Neuronal stem cell (in vitro differentiated cells): ENCODE data around the gene CLIC3.

Experiments used
- DNase-seq: peaks from one replicate; pipeline ENCODE4 v3.0.0-alpha.2; 2013; ENCODE audit warnings: low spot score
- H2AFZ ChIP-seq: one replicate; pipeline ENCODE4 v1.6.1; 2013; ENCODE audit warnings: mild to moderate bottlenecking, low read length, inconsistent platforms
- H2AK5ac ChIP-seq: 2 replicates; pipeline ENCODE4 v1.6.1; 2013; ENCODE audit warnings: low read depth, mild to moderate bottlenecking, inconsistent platforms, low read length, moderate library complexity, mixed read lengths
- H2BK120ac ChIP-seq: 2 replicates; pipeline ENCODE4 v1.6.1; 2013; ENCODE audit warnings: low read depth, mild to moderate bottlenecking, inconsistent platforms, low read length, moderate library complexity, mixed read lengths
- H2BK12ac ChIP-seq: one replicate; pipeline ENCODE4 v1.6.1; 2013; ENCODE audit warnings: low read length, inconsistent platforms
- H2BK15ac ChIP-seq: 2 replicates; pipeline ENCODE4 v1.6.1; 2013; ENCODE audit warnings: mild to moderate bottlenecking, low read length, inconsistent platforms, mixed read lengths
- H2BK5ac ChIP-seq: one replicate; pipeline ENCODE4 v1.6.1; 2013; ENCODE audit warnings: inconsistent platforms, mild to moderate bottlenecking, low read length, moderate library complexity
- H3K14ac ChIP-seq: one replicate; pipeline ENCODE4 v1.6.1; 2013; ENCODE audit warnings: low read length, inconsistent platforms
- H3K18ac ChIP-seq: 2 replicates; pipeline ENCODE4 v1.6.1; 2013; ENCODE audit warnings: low read length, inconsistent platforms
- H3K23ac ChIP-seq: 2 replicates; pipeline ENCODE4 v1.6.1; 2013; ENCODE audit warnings: low read depth, mild to moderate bottlenecking, mixed read lengths, low read length, inconsistent platforms; ENCODE audit not compliant: poor library complexity
- H3K27ac ChIP-seq: replicated peaks from 3 replicates; pipeline ENCODE4 v1.5.1; 2013; ENCODE audit warnings: low read length, inconsistent platforms
- H3K27me3 ChIP-seq, 3 experiments: 2 replicates each; pipeline ENCODE4 v1.6.1; 2013; ENCODE audit warnings: low read length in 3 of 3, mild to moderate bottlenecking in 2 of 3, inconsistent platforms in 1 of 3, low read depth in 1 of 3, mixed read lengths in 1 of 3, moderate library complexity in 1 of 3; ENCODE audit not compliant: control insufficient read depth in 3 of 3, insufficient read depth in 3 of 3
- H3K36me3 ChIP-seq, 2 donors: replicated peaks in 1 of 2; 2 replicates each; pipeline ENCODE4 v1.6.1; 2013; ENCODE audit warnings: low read length in 2 of 2; ENCODE audit not compliant: control insufficient read depth in 2 of 2, insufficient read depth in 2 of 2
- H3K4ac ChIP-seq: 2 replicates; pipeline ENCODE4 v1.6.1; 2013; ENCODE audit warnings: inconsistent platforms, mild to moderate bottlenecking, low read length, moderate library complexity
- H3K4me1 ChIP-seq, 2 donors: 1 replicate in 1 of 2; 2 replicates in 1 of 2; pipeline ENCODE4 v1.6.1; 2013; ENCODE audit warnings: low read length in 2 of 2, low read depth in 1 of 2; ENCODE audit not compliant: control insufficient read depth in 2 of 2, insufficient read depth in 1 of 2
- H3K4me2 ChIP-seq: one replicate; pipeline ENCODE4 v1.6.1; 2013; ENCODE audit warnings: mild to moderate bottlenecking, low read length, inconsistent platforms; ENCODE audit not compliant: insufficient read depth, poor library complexity, severe bottlenecking
- H3K4me3 ChIP-seq, 2 donors: 2 replicates each; pipeline ENCODE4 v1.5.1; 2013; ENCODE audit warnings: low read length in 2 of 2, mild to moderate bottlenecking in 2 of 2, inconsistent platforms in 1 of 2, moderate library complexity in 1 of 2
- H3K79me1 ChIP-seq: one replicate; pipeline ENCODE4 v1.6.1; 2013; ENCODE audit warnings: low read depth, mild to moderate bottlenecking, inconsistent platforms, low read length, moderate library complexity
- H3K9ac ChIP-seq: one replicate; pipeline ENCODE4 v1.6.1; 2013; ENCODE audit warnings: mild to moderate bottlenecking, low read depth, low read length, inconsistent platforms; ENCODE audit not compliant: poor library complexity
- H3K9me3 ChIP-seq, 2 donors: replicated peaks in 1 of 2; 2 replicates each; pipeline versions ENCODE3 to v1.6.1; 2013; ENCODE audit warnings: low read length in 2 of 2, mild to moderate bottlenecking in 2 of 2, inconsistent platforms in 1 of 2, low read depth in 1 of 2, mixed read lengths in 1 of 2, moderate library complexity in 1 of 2; ENCODE audit not compliant: control insufficient read depth in 2 of 2, insufficient read depth in 1 of 2
- H4K8ac ChIP-seq: one replicate; pipeline ENCODE4 v1.6.1; 2013; ENCODE audit warnings: low read depth, mild to moderate bottlenecking, inconsistent platforms, low read length, moderate library complexity
- H4K91ac ChIP-seq: one replicate; pipeline ENCODE4 v1.6.1; 2013; ENCODE audit warnings: low read length, low read depth, mild to moderate bottlenecking, inconsistent platforms; ENCODE audit not compliant: poor library complexity
- WGBS, 2 donors: extraction: QIAGEN DNeasy Blood & Tissue Kit; methylation state at CpG; one replicate each; pipeline ENCODE4 v1.1.7; 2013; ENCODE audit warnings: missing lambda C conversion rate in 2 of 2, mixed read lengths in 1 of 2; ENCODE audit not compliant: insufficient read length in 2 of 2, insufficient replicate concordance in 1 of 2; ENCODE audit errors: extremely low coverage in 2 of 2; 5-methylcytosine and 5-hydroxymethylcytosine counted together

Gene CLIC3

GRCh38 chr9:137022662-137023008 lies 26.3 kb upstream of the CLIC3 start:
- WGBS, 2 donors: no CpG with 5 or more reads among the region's 23 CpGs
- Histone ChIP-seq H3K27me3 (no peaks in the 10 kb centered on the region), H3K4ac (peak overlapping the region; percentile 37), H3K18ac (peak overlapping the region; percentile 65), H2AFZ (no peak overlapping the region), H3K27ac (peak overlapping the region; percentile 31), H4K8ac (no peak overlapping the region), H3K9me3 (no peaks in the 10 kb centered on the region), H2AK5ac (peak overlapping the region; percentile 88), H2BK5ac (no peak overlapping the region), H3K23ac (peak overlapping the region; percentile 85), H3K14ac (peak overlapping the region; percentile 38), H3K9ac (peak overlapping the region; percentile 2), H3K4me3 (no peak overlapping the region), H3K4me1 (peaks cover 23 to 32% of the 10 kb centered on the region in 2 donors), H2BK12ac (peak overlapping the region; percentile 10), H4K91ac (no peak overlapping the region), H3K36me3 (peaks cover 0 to 10% of the 10 kb centered on the region in 2 donors), H3K4me2 (no peak overlapping the region), H2BK120ac (no peak overlapping the region), H3K79me1 (peaks cover 20% of the 10 kb centered on the region), H2BK15ac (peak overlapping the region; percentile 59)
- DNase-seq: no peak

GRCh38 chr9:137021979-137022661 lies 25.8 kb upstream of the CLIC3 start:
- no peak for DNase-seq
- Histone ChIP-seq H3K18ac (peak overlapping the region; percentile 65), H4K91ac (no peak overlapping the region), H2BK12ac (peak overlapping the region; percentile 10), H2BK120ac (no peak overlapping the region), H3K36me3 (peaks cover 3 to 15% of the 10 kb centered on the region in 2 donors), H3K27ac (peak overlapping the region; percentile 31), H2AK5ac (peak overlapping the region; percentile 88), H3K4me3 (no peak overlapping the region), H3K9ac (peak overlapping the region; percentile 2), H3K9me3 (peaks cover 0 to under 1% of the 10 kb centered on the region in 2 donors), H3K27me3 (no peaks in the 10 kb centered on the region), H3K4ac (peak overlapping the region; percentile 37), H2AFZ (no peak overlapping the region), H4K8ac (no peak overlapping the region), H2BK15ac (peak overlapping the region; percentile 59), H3K14ac (peak overlapping the region; percentile 38), H2BK5ac (no peak overlapping the region), H3K4me1 (peaks cover 20 to 27% of the 10 kb centered on the region in 2 donors), H3K23ac (peak overlapping the region; percentile 85), H3K79me1 (peaks cover 20% of the 10 kb centered on the region), H3K4me2 (no peak overlapping the region)
- WGBS, 2 donors: no CpG with 5 or more reads among the region's 30 CpGs

GRCh38 chr9:137021568-137021978 lies 25.2 kb upstream of the CLIC3 start:
- Histone ChIP-seq H3K4me2 (no peak overlapping the region), H2BK15ac (no peak overlapping the region), H3K23ac (peak overlapping the region; percentile 85), H3K4me3 (no peak overlapping the region), H2BK120ac (no peak overlapping the region), H4K8ac (peak overlapping the region; percentile 65), H3K4me1 (peaks cover 19 to 25% of the 10 kb centered on the region in 2 donors), H3K27ac (no peak overlapping the region), H4K91ac (no peak overlapping the region), H3K27me3 (no peaks in the 10 kb centered on the region), H2AFZ (no peak overlapping the region), H3K18ac (peak overlapping the region; percentile 28), H3K36me3 (peaks cover 7 to 21% of the 10 kb centered on the region in 2 donors), H2AK5ac (peak overlapping the region; percentile 63), H2BK5ac (no peak overlapping the region), H3K14ac (no peak overlapping the region), H2BK12ac (no peak overlapping the region), H3K9ac (no peak overlapping the region), H3K79me1 (peaks cover 20% of the 10 kb centered on the region), H3K4ac (peak overlapping the region; percentile 89), H3K9me3 (peaks cover 0 to 5% of the 10 kb centered on the region in 2 donors)
- no peak for DNase-seq
- WGBS, 2 donors: no CpG with 5 or more reads among the region's 6 CpGs

GRCh38 chr9:137020771-137021567 lies 24.6 kb upstream of the CLIC3 start:
- no peak overlapping the region for H2BK12ac ChIP-seq
- H3K9me3 ChIP-seq: peaks cover 0 to 5% of the 10 kb centered on the region in 2 donors
- H3K4me2 ChIP-seq: no peak overlapping the region
- H3K4me1 ChIP-seq: peaks cover 18 to 19% of the 10 kb centered on the region in 2 donors
- no peaks in the 10 kb centered on the region for H3K27me3 ChIP-seq
- peaks cover 20% of the 10 kb centered on the region for H3K79me1 ChIP-seq
- H3K36me3 ChIP-seq: peaks cover 13 to 25% of the 10 kb centered on the region in 2 donors
- H2BK120ac ChIP-seq: no peak overlapping the region
- H3K23ac ChIP-seq: peak overlapping the region; percentile 85
- no peak overlapping the region for H3K27ac ChIP-seq
- peak overlapping the region; percentile 5 for H2BK5ac ChIP-seq
- no peak overlapping the region for H4K91ac ChIP-seq
- peak overlapping the region; percentile 70 for H3K9ac ChIP-seq
- H4K8ac ChIP-seq: no peak overlapping the region
- WGBS, 2 donors: no CpG with 5 or more reads among the region's 32 CpGs
- H3K18ac ChIP-seq: peak overlapping the region; percentile 28
- peak overlapping the region; percentile 63 for H2AK5ac ChIP-seq
- DNase-seq: no peak
- H2AFZ ChIP-seq: no peak overlapping the region
- peak overlapping the region; percentile 67 for H2BK15ac ChIP-seq
- H3K4ac ChIP-seq: peak overlapping the region; percentile 89
- H3K14ac ChIP-seq: peak overlapping the region; percentile 82
- no peak overlapping the region for H3K4me3 ChIP-seq
